Rectal smooth muscle tissue (tissue), 1 donor: ENCODE measurements around the gene PLA2G3.

Experiments
- H3K27ac ChIP-seq: one replicate; pipeline ENCODE4 v1.7.0; 2013; ENCODE audit warnings: low read depth, low read length, inconsistent platforms
- H3K27me3 ChIP-seq: one replicate; pipeline ENCODE4 v1.7.0; 2013; ENCODE audit warnings: low read length; ENCODE audit not compliant: control insufficient read depth, insufficient read depth
- H3K36me3 ChIP-seq: one replicate; pipeline ENCODE4 v1.7.0; 2013; ENCODE audit warnings: low read length; ENCODE audit not compliant: control insufficient read depth, insufficient read depth
- H3K4me1 ChIP-seq: one replicate; pipeline ENCODE4 v1.7.0; 2013; ENCODE audit warnings: low read length; ENCODE audit not compliant: control insufficient read depth, insufficient read depth
- H3K4me3 ChIP-seq: one replicate; pipeline ENCODE4 v1.7.0; 2013; ENCODE audit warnings: low read length
- H3K9ac ChIP-seq: one replicate; pipeline ENCODE4 v1.7.0; 2013; ENCODE audit warnings: low read length

The PLA2G3 gene

DNA sequence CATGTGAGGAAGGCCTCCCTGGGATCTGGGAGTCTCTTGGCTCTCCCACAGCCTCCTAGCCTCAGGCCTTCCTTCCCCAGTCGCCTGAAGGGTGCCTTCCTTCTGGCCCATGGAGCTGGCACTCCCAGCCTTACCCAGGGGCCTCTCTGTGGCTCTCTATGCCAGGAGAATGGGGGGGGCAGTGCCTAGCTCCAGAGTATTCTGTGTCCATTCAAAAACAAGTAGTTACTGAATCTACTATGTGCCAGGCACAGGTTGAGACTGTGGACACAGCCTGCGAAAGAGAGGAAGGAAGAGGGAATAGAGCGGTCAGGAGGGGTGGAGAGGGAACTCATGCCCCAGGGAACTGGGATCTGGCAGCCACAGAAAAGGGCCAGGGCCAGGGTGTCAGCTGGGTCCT lies 2.7 kb upstream of the PLA2G3 start:
- H3K9ac ChIP-seq = no peak overlapping the region
- no peak overlapping the region for H3K27ac ChIP-seq
- H3K36me3 ChIP-seq = no peaks in the 10 kb centered on the region

DNA sequence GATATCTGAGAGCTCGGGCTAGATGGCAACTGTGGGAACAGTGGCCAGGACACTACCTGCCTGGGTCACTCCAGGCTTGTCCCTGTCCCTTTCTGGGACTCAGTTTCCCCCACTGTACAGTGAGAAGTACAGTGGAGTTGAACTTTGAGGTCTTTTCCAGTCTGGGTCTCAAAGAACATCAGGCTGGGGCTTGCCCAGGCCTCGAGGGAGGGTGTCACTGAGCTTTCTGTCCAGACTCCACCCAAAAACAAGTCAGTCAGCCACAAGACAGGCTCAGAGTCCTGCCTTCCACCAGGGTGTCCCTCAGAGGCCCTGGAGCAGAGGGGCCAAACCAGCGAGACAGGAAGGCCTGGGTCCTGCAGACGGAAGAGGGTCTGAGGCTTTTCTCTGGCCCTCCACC lies 2.0 kb upstream of the PLA2G3 start:
- Histone ChIP-seq H3K36me3 (no peaks in the 10 kb centered on the region), H3K4me1 (no peaks in the 10 kb centered on the region), H3K27me3 (no peaks in the 10 kb centered on the region), H3K4me3 (no peak overlapping the region), H3K27ac (no peak overlapping the region), H3K9ac (no peak overlapping the region)

More for the DNA sequence above, 2.7 kb upstream of the PLA2G3 start:
- Histone ChIP-seq H3K27me3 (no peaks in the 10 kb centered on the region), H3K4me3 (no peak overlapping the region), H3K4me1 (no peaks in the 10 kb centered on the region)

DNA sequence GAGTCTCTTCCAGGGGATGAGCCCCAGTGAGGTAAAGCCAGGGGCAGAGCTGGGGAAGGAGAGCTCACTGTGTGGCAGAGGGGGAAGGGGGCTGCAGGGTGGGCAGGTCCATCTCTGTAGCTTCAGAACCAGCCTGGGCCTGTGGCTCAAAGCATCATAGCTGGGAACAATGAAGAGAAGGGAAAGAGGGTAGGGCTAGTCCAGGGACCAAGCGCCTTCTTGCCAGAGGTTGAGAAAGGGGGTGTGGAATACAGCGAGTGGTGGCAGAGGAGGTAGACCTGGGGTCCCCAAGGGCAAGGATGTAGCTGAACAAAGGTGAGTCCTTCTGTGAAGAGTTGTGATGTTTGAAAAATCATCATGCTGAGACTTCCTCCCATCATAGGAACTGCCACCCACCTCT lies 1.2 kb upstream of the PLA2G3 start:
- Histone ChIP-seq H3K36me3 (no peaks in the 10 kb centered on the region), H3K4me3 (no peak overlapping the region), H3K4me1 (no peaks in the 10 kb centered on the region), H3K9ac (no peak overlapping the region), H3K27me3 (no peaks in the 10 kb centered on the region), H3K27ac (no peak overlapping the region)

DNA sequence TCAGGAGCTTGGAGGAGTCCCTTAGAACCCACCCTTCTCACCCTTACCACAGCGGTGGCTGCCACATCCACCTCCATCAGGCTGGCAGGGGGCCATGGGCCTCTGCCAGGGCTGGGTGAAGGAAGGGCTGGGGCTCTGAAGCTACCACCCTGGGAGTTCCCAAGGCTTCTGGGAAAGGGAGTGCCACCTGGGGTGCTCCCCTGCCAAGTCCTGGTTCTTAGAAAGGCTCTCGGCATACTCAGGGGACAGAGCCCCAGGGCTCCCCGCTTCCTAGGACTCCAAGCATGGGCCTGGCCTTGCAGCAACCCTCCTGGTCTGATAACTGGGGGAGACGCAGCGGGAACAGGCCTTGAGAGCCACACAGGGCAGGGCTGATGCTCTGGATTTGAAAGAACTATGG lies 438 bp upstream of the PLA2G3 start:
- Histone ChIP-seq H3K36me3 (no peaks in the 10 kb centered on the region), H3K9ac (no peak overlapping the region), H3K27me3 (no peaks in the 10 kb centered on the region), H3K4me3 (no peak overlapping the region), H3K4me1 (no peaks in the 10 kb centered on the region), H3K27ac (no peak overlapping the region)

DNA sequence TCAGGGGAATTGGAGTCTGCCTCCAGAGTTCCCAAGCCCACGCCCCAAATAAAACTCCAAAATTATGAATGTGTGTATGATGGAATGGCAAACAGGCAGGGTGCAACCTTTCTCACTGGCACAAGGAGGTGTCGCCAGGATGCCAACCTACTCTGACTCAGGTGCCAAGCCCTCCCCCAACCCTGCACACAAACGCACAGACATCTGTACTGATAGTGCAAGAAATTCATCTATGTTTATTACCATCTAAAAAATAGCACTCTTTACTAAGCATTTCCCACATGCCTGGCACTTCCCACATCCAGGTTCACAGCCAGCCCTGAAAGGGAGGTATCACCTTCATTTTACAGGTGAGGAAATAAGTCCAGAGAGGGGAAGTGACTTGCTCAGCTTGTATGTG lies 1.2 kb downstream of the PLA2G3 start:
- Histone ChIP-seq H3K4me3 (no peak overlapping the region), H3K27me3 (no peaks in the 10 kb centered on the region), H3K27ac (no peak overlapping the region), H3K9ac (no peak overlapping the region), H3K4me1 (no peaks in the 10 kb centered on the region), H3K36me3 (no peaks in the 10 kb centered on the region)

DNA sequence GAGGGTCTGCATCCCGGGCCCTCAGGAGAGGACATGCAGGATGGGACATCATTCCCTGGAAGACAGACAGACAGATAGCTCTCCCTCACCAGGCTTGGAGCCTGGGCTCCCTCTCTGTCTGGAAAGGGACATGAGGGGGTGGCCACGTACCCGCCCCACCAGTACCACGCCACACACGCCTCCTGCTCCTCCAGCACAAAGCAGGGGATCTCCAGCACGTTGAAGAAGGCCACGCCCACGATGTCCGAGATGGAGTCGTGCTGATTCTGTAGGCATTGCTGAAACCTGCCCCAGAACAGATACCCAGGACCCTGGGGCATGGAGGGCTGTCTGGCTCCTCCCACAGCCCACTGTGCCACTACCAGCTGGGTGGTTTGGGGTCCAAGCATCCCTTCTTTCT lies 2.2 kb downstream of the PLA2G3 start:
- peaks cover 4% of the 10 kb centered on the region for H3K36me3 ChIP-seq

DNA sequence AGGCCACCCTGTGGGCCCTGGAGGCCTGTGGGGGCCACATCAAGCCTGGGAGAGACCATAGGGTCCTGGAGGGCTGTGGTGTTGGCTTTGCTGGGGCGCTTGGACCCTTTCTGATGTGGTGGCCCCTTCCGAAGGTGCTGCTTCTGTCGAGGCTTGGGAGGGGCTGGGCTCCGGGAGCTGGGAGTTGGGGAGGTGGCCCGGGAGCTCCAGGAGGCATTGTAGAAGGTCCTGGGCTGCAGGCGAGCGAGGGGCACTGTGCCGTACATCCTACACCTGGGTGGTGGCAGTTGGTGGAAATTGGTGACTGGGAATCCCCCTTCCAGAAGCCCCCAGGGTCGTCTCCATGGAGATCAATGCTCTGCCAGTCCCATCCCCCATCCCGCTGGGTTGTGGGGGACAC lies 2.6 kb downstream of the PLA2G3 start:
- Histone ChIP-seq H3K4me1 (no peaks in the 10 kb centered on the region), H3K27me3 (no peaks in the 10 kb centered on the region), H3K4me3 (no peak overlapping the region), H3K27ac (no peak overlapping the region), H3K36me3 (peaks cover 4% of the 10 kb centered on the region), H3K9ac (no peak overlapping the region)

More for the DNA sequence above, 2.2 kb downstream of the PLA2G3 start:
- Histone ChIP-seq H3K27ac (no peak overlapping the region), H3K4me1 (no peaks in the 10 kb centered on the region), H3K4me3 (no peak overlapping the region), H3K9ac (no peak overlapping the region), H3K27me3 (no peaks in the 10 kb centered on the region)

DNA sequence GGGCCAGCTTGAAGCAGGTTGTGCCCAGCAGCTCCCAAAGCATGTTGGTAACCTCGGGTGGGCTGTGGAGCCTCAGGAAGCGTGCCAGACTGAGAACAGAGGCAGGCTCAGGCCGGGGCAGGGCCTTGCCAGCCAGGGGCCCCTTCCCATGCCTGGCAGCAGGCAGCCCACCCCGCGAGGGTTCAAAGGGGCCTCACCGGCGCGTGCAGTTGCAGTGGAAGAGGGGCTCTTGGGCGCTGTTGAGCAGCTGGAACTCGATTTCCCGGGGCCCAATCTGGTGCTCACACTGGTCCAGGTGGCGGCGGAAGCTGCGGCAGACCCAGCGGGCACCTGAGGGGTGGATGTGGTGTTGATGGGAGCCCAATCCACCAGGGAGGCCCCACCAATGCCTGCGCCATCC lies 3.6 kb downstream of the PLA2G3 start:
- Histone ChIP-seq H3K36me3 (peaks cover 4% of the 10 kb centered on the region), H3K27me3 (no peaks in the 10 kb centered on the region), H3K9ac (no peak overlapping the region), H3K27ac (no peak overlapping the region), H3K4me1 (no peaks in the 10 kb centered on the region), H3K4me3 (no peak overlapping the region)

DNA sequence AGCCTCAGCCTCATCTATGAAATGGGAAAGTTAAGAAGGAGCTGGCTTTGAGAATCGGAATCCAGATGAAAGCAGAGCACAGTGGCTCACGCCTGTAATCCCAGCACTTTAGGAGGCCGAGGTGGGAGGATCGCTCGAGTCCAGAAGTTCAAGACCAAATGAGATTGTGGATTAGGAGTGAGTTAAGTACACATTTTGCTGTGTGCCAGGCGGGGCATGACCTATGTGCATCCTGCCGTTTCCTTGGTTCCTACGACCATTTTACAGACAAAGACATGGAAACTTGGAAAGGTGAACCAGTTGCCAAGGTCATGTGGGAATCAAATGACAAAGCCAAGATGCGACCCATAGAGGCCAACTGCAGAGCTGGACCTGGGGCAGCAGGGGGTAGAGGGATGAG lies 4.2 kb downstream of the PLA2G3 start:
- Histone ChIP-seq H3K27me3 (no peaks in the 10 kb centered on the region), H3K4me3 (no peak overlapping the region), H3K9ac (no peak overlapping the region), H3K36me3 (peaks cover 4% of the 10 kb centered on the region), H3K4me1 (no peaks in the 10 kb centered on the region), H3K27ac (no peak overlapping the region)

DNA sequence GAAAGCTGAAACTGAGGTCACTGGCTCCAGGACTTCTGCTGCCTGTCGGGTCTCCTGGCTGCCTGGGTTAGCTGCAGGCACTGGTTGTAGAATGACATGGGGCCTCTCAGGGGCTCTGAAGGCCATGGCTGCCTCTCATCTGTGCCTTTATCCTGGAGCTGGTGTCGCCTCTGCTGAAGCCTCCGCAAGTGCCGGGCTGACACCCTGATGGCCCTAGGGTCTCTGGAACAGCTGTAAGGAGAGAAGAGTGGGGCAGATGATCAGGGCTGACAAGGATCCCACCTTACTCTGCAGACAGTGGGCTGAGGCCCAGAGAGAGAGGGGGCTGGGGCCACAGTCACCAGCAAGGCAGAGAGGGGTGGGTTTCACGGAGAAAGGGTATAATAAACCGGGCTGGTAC lies 4.6 kb downstream of the PLA2G3 start:
- Histone ChIP-seq H3K4me3 (no peak overlapping the region), H3K27me3 (no peaks in the 10 kb centered on the region), H3K9ac (no peak overlapping the region), H3K27ac (no peak overlapping the region), H3K4me1 (no peaks in the 10 kb centered on the region), H3K36me3 (peaks cover 4% of the 10 kb centered on the region)

DNA sequence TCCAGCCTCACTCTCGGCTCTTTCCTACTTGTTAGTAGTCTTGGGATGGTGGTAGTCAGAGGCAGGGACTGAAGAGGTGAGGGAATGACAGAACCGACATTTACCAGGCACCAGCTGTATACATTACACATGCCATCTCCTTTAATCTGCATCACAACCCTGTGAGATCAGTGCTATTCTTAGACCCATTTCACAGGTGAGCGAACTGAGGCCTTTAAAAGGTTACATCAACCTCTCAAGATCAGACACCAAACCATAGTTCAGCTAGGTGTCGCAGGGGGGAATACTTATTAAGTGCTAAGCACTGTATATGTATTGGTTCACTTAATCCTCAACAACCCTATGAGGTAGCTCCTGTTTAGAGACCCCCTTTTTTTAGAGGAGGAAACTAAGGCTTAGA lies 5.6 kb downstream of the PLA2G3 start:
- no peak overlapping the region for H3K9ac ChIP-seq
- H3K4me3 ChIP-seq = no peak overlapping the region
- no peaks in the 10 kb centered on the region for H3K4me1 ChIP-seq
- H3K27me3 ChIP-seq = no peaks in the 10 kb centered on the region
- no peak overlapping the region for H3K27ac ChIP-seq
- H3K36me3 ChIP-seq = peaks cover 4% of the 10 kb centered on the region

DNA sequence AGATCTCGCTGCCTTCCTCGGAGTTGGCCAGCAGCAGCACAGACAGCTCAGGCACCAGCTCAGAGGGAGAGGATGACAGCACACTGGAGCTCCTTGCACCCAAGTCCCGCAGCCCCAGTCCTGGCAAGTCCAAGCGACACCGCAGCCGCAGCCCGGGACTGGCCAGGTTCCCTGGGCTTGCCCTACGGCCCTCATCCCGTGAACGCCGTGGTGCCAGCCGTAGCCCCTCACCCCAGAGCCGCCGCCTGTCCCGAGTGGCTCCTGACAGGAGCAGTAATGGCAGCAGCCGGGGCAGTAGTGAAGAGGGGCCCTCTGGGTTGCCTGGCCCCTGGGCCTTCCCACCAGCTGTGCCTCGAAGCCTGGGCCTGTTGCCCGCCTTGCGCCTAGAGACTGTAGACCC lies 6.4 kb downstream of the PLA2G3 start:
- H3K4me3 ChIP-seq = no peak overlapping the region
- H3K36me3 ChIP-seq = peaks cover 4% of the 10 kb centered on the region
- H3K9ac ChIP-seq = no peak overlapping the region
- H3K27ac ChIP-seq = no peak overlapping the region
- no peaks in the 10 kb centered on the region for H3K4me1 ChIP-seq
- H3K27me3 ChIP-seq = no peaks in the 10 kb centered on the region

DNA sequence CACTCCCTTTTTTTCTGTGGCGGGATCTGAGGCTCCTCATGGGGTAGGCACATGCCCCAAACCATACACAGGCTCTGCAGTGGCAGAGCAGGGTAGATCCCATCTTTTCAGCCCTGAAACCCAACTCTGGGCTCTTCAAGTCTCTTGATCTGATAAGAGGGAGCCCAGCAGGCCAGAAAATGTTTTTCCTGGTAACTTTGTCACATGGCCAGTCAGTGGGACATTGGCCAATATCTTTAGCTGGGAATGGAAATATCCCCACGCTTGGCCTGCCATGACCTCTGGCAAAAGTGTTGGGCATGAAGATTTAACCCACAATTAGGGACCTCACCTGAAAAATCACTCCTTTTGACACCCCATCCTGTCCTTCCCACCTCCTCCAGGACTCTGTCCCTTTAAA lies 9.4 kb downstream of the PLA2G3 start:
- Histone ChIP-seq H3K27me3 (no peaks in the 10 kb centered on the region), H3K4me3 (no peak overlapping the region), H3K4me1 (no peaks in the 10 kb centered on the region), H3K36me3 (peaks cover 4% of the 10 kb centered on the region), H3K27ac (no peak overlapping the region), H3K9ac (no peak overlapping the region)

DNA sequence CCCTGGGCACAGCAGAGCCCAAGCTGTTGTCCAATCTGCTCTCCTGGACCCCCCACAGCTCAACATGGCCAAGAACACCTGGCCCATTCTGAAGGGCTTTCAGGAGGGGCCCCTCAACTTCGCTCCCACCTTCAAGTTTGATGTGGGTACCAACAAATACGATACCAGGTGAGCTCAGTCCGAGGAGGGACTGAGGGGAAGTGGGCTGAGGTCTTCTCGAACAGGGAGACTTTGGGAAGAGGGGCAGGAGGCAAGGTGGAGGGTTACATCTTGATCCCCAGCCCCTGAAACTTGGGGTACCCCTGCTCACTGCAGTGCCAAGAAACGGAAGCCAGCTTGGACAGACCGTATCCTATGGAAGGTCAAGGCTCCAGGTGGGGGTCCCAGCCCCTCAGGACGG lies 12.2 kb downstream of the PLA2G3 start:
- no peaks in the 10 kb centered on the region for H3K36me3 ChIP-seq
- H3K4me1 ChIP-seq = peaks cover under 1% of the 10 kb centered on the region
- H3K27me3 ChIP-seq = no peaks in the 10 kb centered on the region
- H3K9ac ChIP-seq = no peak overlapping the region
- H3K4me3 ChIP-seq = no peak overlapping the region
- H3K27ac ChIP-seq = no peak overlapping the region
